K562 (cell line): ENCODE measurements around the gene RACK1.

ENCODE experiments used
- HINFP ChIP-seq: fragments of 450-650 bp; conservative IDR thresholded peaks from 2 replicates; pipeline ENCODE4 v1.6.1; 2016; ENCODE audit warnings: missing genetic modification characterization, low read depth, mild to moderate bottlenecking, control low read depth, missing compliant biosample characterization
- POLR2A ChIP-seq: fragments of 450-650 bp; conservative IDR thresholded peaks from 2 replicates; pipeline ENCODE4 v1.6.1; 2016
- POLR2AphosphoS2 ChIP-seq: IDR thresholded peaks from 2 replicates; pipeline ENCODE4 v1.6.1; 2012; ENCODE audit warnings: low read length, improper control_type of control experiment
- XRCC3 ChIP-seq: fragments of 450-650 bp; IDR thresholded peaks from 2 replicates; pipeline ENCODE4 v1.6.1; 2017; ENCODE audit warnings: mild to moderate bottlenecking, moderate library complexity
- ZFP36 ChIP-seq: fragments of 150-350 bp; IDR thresholded peaks from 2 replicates; pipeline ENCODE4 v1.6.1; 2018; ENCODE audit warnings: low read length, low read depth; ENCODE audit not compliant: partially characterized antibody
- TF ChIP-seq, protein P1 (sequence below), 3 experiments: IDR thresholded peaks in 2 of 3; conservative IDR thresholded peaks in 1 of 3; 2 replicates each; pipeline ENCODE4 v1.5.1; 2011 to 2012; ENCODE audit warnings: low read length in 3 of 3, mild to moderate bottlenecking in 3 of 3, control low read depth in 2 of 3, improper control_type of control experiment in 1 of 3, inconsistent platforms in 1 of 3, low read depth in 1 of 3, mixed read lengths in 1 of 3, moderate library complexity in 1 of 3; ENCODE audit not compliant: insufficient read depth in 2 of 3

- TF ChIP-seq, protein P1, sequence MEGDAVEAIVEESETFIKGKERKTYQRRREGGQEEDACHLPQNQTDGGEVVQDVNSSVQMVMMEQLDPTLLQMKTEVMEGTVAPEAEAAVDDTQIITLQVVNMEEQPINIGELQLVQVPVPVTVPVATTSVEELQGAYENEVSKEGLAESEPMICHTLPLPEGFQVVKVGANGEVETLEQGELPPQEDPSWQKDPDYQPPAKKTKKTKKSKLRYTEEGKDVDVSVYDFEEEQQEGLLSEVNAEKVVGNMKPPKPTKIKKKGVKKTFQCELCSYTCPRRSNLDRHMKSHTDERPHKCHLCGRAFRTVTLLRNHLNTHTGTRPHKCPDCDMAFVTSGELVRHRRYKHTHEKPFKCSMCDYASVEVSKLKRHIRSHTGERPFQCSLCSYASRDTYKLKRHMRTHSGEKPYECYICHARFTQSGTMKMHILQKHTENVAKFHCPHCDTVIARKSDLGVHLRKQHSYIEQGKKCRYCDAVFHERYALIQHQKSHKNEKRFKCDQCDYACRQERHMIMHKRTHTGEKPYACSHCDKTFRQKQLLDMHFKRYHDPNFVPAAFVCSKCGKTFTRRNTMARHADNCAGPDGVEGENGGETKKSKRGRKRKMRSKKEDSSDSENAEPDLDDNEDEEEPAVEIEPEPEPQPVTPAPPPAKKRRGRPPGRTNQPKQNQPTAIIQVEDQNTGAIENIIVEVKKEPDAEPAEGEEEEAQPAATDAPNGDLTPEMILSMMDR (IDR thresholded peaks at IDR 0.05 in 2 of 3, conservative IDR thresholded peaks at IDR 0.05 in 1 of 3; ENCODE audit: insufficient read depth in 2 of 3, low read depth in 1 of 3, low read length in 3 of 3): no peak
- TF ChIP-seq HINFP (tag) (no peak), XRCC3 (no peak), POLR2AphosphoS2 (no peak), ZFP36 (no peak), POLR2A (no peak)
Measured at GRCh38 chr5:181229996-181230395, 13.7 kb downstream of the RACK1 start.
